DMS114 treated with DMSO at 0.1 percent for 48 hours (cell line): ENCODE measurements around the gene MTNR1B.

Experiments used
- DNase-seq: peaks from one replicate; lab custom pipeline; 2025; ENCODE audit not compliant: unreplicated experiment; lab: John Stamatoyannopoulos, UW

MTNR1B gene

GRCh38 chr11:92977401-92977800 lies 8.0 kb downstream of the MTNR1B start:
- no peak for DNase-seq

- no peak for DNase-seq
Observed at GRCh38 chr11:92978271-92979111, 9.0 kb downstream of the MTNR1B start.

DNA sequence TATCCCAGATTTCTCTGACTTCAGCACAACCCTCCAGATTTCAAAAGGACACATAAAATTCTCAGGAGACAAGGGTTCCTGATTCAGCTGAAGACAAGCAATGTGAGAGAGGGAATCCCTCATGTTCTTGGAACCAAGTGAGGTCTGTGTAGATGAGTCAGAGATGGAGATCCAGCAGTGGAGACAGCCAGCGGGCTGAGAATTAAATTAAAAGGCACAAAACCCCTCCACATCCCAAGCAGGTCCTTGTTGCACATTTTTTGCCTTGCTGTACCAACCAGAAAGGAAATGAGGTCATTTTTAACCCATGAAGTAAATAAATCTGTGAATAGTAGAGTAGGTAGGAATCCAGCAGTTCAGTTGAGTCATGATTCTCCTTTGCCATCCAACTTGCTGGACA lies 9.7 kb downstream of the MTNR1B start:
- DNase-seq = no peak

DNA sequence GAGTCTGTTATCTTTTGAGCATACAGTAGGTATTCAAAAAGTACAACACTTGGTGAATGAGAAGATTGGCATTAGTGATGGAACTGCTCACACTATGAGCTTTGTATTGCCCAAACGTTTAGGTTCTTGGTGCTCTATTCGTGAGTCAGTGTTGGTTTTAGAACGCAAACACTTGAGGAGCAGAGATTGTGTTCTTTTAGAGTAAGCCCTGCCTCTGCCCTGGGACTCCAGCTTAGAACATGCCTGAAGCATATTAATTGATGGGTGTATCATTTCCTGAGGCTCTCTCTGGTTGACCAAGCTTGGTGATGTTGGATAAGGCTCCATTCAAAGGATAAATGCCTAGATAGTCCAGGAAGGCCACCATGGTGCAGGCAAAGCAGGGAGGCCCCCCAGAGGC lies 10.9 kb downstream of the MTNR1B start:
- no peak for DNase-seq

DNA sequence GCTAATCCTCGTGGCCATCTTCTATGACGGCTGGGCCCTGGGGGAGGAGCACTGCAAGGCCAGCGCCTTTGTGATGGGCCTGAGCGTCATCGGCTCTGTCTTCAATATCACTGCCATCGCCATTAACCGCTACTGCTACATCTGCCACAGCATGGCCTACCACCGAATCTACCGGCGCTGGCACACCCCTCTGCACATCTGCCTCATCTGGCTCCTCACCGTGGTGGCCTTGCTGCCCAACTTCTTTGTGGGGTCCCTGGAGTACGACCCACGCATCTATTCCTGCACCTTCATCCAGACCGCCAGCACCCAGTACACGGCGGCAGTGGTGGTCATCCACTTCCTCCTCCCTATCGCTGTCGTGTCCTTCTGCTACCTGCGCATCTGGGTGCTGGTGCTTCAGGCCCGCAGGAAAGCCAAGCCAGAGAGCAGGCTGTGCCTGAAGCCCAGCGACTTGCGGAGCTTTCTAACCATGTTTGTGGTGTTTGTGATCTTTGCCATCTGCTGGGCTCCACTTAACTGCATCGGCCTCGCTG lies 12.1 kb downstream of the MTNR1B start:
- no peak for DNase-seq

DNA sequence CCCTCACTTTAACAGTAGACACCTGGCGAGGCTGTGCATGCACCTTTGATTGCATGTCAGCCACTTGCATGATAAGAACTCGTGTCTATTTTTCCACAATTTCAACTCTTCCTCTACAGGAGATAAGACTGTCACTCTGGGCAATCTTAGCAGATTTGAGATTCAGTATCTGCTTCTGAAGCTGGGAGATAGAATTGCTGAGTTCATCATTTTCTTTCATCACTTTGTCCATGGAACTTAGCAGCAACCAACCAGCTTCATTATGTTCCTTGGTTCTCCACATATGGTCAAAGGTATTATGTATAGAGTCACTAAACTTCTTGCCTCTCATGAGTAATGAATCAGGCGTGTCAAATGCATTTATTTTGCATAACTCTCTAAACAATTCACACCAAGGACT lies 17.1 kb downstream of the MTNR1B start:
- no peak for DNase-seq

DNA sequence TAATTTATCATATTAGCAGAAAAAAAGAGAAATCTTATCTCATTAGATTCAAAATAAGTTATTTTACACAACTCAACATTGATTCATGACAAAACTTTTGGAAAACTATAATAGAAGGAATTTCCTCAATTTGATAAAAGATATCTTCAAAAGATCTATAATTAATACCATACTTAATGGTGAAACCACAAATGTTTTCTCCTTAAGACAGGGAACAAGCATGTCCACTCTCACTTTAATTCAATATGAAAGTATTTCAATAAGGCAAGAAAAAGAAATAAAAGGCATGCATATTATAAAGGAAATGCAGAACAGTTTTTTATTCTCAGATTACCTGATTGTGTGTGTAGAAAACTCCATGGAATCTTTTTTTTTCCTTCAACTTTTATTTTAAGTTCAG lies 23.6 kb downstream of the MTNR1B start:
- DNase-seq = no peak

GRCh38 chr11:93000511-93001476 lies 31.3 kb downstream of the MTNR1B start:
- DNase-seq = no peak

DNA sequence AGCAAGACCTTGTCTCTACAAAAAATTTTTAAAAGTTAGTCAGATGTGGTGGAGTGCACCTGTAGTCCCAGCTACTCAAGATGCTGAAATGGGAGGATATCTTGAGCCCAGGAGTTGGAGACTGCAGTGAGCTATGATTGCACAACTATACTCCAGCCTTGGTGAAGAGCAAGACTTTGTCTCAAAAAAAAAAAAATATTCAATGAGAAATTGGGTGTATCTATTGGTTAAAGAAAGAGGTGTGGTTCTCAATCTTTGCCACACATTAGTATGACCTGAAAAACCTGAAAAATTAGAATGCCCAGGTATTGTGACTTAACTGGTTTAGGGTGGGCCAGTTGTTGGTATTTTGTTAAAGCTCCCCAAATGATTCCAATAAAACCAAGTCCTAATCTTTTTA lies 32.4 kb downstream of the MTNR1B start:
- DNase-seq = no peak

DNA sequence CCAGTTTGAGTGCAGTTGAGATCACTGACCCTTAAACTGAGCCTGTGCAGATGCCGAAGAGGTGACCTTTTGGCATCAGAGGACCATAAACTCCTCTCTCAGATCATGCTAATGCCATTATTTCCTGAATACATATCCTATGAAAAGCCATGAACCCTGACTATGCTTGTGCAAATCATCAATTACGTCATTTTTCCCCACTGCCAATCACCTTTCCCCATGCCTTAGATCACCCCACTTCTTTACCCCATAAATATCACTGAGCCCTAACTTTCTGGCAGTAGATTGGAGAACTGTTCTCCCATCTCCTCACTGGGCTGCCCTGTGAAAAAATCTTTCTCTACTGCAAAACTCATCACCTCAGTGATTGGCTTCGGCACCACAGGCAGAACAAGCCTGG lies 32.9 kb downstream of the MTNR1B start:
- DNase-seq = no peak

DNA sequence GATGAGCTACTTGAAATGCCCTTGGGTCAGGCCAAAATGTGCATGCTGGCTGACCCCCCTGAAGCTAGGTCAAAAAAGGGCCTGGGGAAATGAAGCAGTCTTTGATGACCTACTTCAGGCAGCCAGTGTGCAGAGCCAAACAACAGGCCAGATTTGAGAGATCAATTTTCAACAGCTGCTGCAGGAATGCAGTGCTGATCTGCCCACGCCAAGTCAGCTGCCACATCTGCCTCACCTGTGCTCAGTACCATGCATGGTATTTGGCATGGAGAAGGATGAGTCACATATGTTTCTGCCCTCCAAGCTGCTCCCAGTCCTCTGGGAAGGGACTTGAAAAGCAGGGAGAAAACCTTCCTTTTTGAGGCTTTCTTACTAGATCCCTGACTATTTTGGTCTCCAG lies 35.8 kb downstream of the MTNR1B start:
- DNase-seq = no peak

DNA sequence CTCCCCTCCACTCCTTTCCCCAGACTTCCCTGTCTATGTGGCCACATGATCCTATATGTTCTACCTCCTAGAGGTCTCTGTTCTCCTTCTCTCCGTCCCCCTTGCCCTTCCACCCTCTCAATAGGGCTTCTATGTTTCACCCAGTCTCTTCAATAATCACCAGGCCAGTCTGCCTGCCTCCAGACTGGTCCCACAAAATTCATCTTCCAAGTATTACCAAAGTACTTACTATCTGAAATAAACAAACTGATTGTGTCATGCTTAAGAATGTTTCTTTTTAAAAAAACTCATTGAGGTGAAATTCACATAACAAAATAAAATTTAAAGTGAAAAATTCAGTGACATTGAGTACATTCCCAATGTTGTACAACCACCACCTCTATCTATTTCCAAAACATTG lies 44.2 kb downstream of the MTNR1B start:
- no peak for DNase-seq

DNA sequence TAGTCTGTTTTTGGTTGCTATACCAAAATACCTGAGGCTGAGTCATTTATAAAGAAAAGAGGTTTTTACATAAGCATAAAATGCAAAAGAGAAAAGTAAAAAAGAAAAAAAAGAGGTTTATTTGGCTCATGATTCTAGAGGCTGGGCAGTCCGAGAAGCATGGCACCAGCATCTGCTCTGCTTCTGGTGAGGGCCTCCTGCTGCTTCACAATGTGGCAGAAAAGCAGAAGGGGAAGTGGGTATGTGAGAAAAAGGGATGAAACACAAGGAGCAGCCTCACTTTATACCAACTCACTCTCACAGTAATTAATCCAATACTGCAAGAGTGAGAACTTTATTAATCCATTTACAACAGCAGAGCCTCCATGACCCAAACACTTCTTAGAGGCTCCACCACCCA lies 47.1 kb downstream of the MTNR1B start:
- no peak for DNase-seq

DNA sequence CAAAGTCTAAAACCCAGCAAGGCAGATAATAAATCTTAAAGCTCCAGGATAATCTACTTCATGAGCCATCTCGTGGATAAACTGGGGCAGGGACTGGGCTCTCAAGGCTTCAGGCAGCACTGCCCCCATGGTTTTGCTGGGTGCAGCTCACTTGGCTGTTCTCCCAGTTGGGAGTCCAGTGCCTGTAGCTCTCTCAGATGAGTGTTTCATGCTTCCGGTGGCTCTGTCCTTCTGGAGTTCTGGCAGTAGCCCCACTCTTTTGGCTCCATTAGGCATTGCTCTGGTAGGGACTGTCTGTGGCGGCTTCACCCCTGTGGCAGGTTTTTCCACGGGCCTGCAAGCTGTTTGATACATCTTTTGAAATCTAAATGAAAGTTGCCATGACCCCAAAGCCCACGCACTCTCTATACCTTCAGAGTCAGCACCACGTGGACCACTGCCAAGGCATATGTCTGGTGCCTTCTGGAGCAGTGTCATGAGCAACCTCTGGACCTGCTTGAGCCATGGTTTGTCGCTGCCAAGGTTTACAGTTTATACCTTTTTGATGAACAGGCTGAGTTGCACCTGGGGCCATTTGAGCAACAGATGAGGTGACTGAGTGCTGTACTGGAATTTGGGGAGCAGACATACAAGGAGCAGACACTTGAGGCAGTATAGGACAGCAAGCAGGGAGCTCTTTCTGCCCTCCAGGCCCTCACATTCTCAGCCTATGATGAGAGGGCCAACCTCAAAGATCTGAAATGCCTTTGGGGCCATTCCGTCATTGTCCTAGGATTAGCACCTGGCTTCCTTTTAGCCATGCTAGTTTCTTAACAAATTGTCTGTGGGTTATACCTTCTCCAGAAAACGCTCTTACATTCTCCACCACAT lies 48.6 kb downstream of the MTNR1B start:
- DNase-seq = no peak

- no peak for DNase-seq
Observed at GRCh38 chr11:93020248-93021046, 51.0 kb downstream of the MTNR1B start.

GRCh38 chr11:93024369-93024768 lies 54.9 kb downstream of the MTNR1B start:
- DNase-seq = no peak

- DNase-seq = no peak
Observed at GRCh38 chr11:93025558-93026255, 56.3 kb downstream of the MTNR1B start.

- no peak for DNase-seq
Observed at GRCh38 chr11:93028960-93029522, 59.6 kb downstream of the MTNR1B start.

GRCh38 chr11:93031386-93031785 lies 61.9 kb downstream of the MTNR1B start:
- no peak for DNase-seq
